Skeletal muscle tissue (tissue), 4 donors: ENCODE results near the gene DHX58. TPM values are rescaled to one million over a fixed set of nuclear protein-coding genes. Genes with fewer than 3 reads are reported as not detected.
"Not testable (repeated sequence)": the region's sequence is repeated elsewhere in the genome, so short reads cannot be mapped to it uniquely, and the experiment has no call there.

Source experiments
- H3K27ac ChIP-seq: one replicate; pipeline ENCODE4 v1.7.0; 2013; ENCODE audit warnings: mild to moderate bottlenecking, low read depth, low read length, inconsistent platforms
- H3K27me3 ChIP-seq, 3 donors: one replicate each; pipeline ENCODE4 v1.7.0; 2013; ENCODE audit warnings: low read length in 3 of 3; ENCODE audit not compliant: control insufficient read depth in 3 of 3, insufficient read depth in 3 of 3
- H3K36me3 ChIP-seq, 3 donors: one replicate each; pipeline ENCODE4 v1.7.0; 2013; ENCODE audit warnings: low read length in 3 of 3; ENCODE audit not compliant: control insufficient read depth in 3 of 3, insufficient read depth in 3 of 3
- H3K4me1 ChIP-seq, 3 donors: one replicate each; pipeline ENCODE4 v1.7.0; 2013; ENCODE audit warnings: low read length in 3 of 3, mild to moderate bottlenecking in 3 of 3; ENCODE audit not compliant: control insufficient read depth in 3 of 3, insufficient read depth in 3 of 3
- H3K4me3 ChIP-seq, 3 donors: one replicate each; pipeline ENCODE4 v1.7.0; 2013; ENCODE audit warnings: low read length in 3 of 3
- H3K9ac ChIP-seq, 3 donors: one replicate each; pipeline ENCODE4 v1.7.0; 2013; ENCODE audit warnings: low read length in 3 of 3, mild to moderate bottlenecking in 3 of 3, moderate library complexity in 2 of 3, low read depth in 1 of 3
- H3K9me3 ChIP-seq, 3 donors: one replicate each; pipeline ENCODE4 v1.7.0; 2013; ENCODE audit warnings: low read length in 3 of 3; ENCODE audit not compliant: control insufficient read depth in 3 of 3
- total RNA-seq: library from RNA; depleted of rRNA; stranded (reverse); fragments of >200 nt; gene quantifications from one replicate; pipeline ENCODE4 v1.2.3, GENCODE V29; 2014
- donor health status: Osteomylitis.

The DHX58 gene
- total RNA-seq, 1 donor from 2014 or later, result 3.7 TPM

- not testable (repeated sequence) for H3K9ac ChIP-seq, H3K9me3 ChIP-seq, H3K36me3 ChIP-seq, H3K27me3 ChIP-seq, H3K4me3 ChIP-seq
- Histone ChIP-seq H3K27ac (peak overlapping the region; percentile 93), H3K4me1 (peaks cover 60 to 75% (median 62%) of the 10 kb centered on the region in 3 donors)
Observed at GRCh38 chr17:42140690-42141089, 28.2 kb upstream of the DHX58 start.

GRCh38 chr17:42138749-42139492 lies 26.4 kb upstream of the DHX58 start:
- H3K9ac ChIP-seq, result peak overlapping the region in 2 of 3 donors; percentile 5 to 64
- H3K4me1 ChIP-seq, result peaks cover 65 to 86% (median 78%) of the 10 kb centered on the region in 3 donors
- H3K27me3 ChIP-seq, result no peaks in the 10 kb centered on the region
- no peak overlapping the region for H3K27ac ChIP-seq
- H3K9me3 ChIP-seq, result no peaks in the 10 kb centered on the region
- H3K4me3 ChIP-seq, result peak overlapping the region in 1 of 3 donors; percentile 22
- peaks cover 0 to 6% (median 2%) of the 10 kb centered on the region in 3 donors for H3K36me3 ChIP-seq

GRCh38 chr17:42136654-42137051 lies 24.1 kb upstream of the DHX58 start:
- Histone ChIP-seq H3K27me3 (no peaks in the 10 kb centered on the region), H3K4me1 (peaks cover 63 to 86% (median 82%) of the 10 kb centered on the region in 3 donors), H3K9me3 (no peaks in the 10 kb centered on the region), H3K4me3 (peak overlapping the region in 1 of 3 donors; percentile 46), H3K36me3 (peaks cover 0 to 6% (median 2%) of the 10 kb centered on the region in 3 donors), H3K9ac (no peak overlapping the region), H3K27ac (peak overlapping the region; percentile 43)

DNA sequence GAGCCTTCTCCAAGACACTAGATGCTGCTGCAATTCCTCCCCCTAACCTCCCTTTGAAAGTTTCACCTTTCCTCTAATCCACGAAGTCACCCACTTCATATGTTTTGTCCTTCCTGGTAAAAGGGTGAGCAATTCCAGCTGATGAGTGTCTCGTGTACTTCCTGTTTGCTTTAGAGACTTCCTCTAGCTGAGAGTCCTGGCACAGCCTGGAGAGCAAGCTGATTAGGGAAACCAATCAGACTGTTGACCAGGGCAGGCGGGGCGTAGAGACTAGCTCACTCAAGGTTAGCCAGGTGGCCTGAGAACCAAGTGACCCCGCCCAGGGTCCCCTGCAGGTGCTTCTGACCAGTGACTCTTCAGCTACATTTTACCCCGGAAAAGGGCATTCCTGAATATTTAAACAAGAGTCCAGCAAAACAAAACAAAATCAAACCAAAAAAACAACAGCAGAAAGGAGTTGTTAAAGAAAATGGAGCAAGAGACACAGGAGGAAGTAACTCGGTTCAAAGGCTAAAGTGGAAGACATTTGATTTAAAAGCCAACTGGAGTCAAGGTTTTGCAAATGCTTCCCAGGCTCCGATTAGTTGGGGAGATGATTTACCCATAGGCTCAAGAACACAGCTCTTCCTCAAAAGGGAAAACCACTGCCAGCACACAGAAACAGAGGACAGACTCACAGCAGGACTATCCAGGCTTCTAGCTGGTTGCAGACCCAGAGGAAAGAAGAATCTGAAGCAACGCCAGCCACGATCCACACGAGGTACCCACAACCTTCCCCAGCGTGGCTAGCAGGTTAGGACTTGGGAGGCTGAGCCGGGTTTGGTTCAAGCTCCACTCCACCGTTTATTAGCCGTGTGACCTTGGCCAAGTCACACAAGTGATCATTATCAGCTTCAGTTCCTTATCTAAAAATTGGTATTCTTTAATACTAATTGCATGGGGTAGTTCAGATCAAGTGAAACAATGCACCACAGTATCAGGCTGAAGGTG lies 23.4 kb upstream of the DHX58 start:
- Histone ChIP-seq H3K9ac (peak overlapping the region in 1 of 3 donors; percentile 59), H3K27me3 (no peaks in the 10 kb centered on the region), H3K27ac (peak overlapping the region; percentile 43), H3K4me1 (peaks cover 63 to 86% (median 82%) of the 10 kb centered on the region in 3 donors), H3K9me3 (no peaks in the 10 kb centered on the region), H3K36me3 (peaks cover 0 to 4% (median 2%) of the 10 kb centered on the region in 3 donors), H3K4me3 (peak overlapping the region in 1 of 3 donors; percentile 46)

GRCh38 chr17:42135151-42135550 lies 22.6 kb upstream of the DHX58 start:
- Histone ChIP-seq H3K9ac (no peak overlapping the region), H3K4me3 (no peak overlapping the region), H3K27me3 (no peaks in the 10 kb centered on the region), H3K36me3 (peaks cover 4 to 6% (median 5%) of the 10 kb centered on the region in 3 donors), H3K4me1 (peaks cover 69 to 88% (median 87%) of the 10 kb centered on the region in 3 donors), H3K27ac (peak overlapping the region; percentile 43), H3K9me3 (no peaks in the 10 kb centered on the region)

DNA sequence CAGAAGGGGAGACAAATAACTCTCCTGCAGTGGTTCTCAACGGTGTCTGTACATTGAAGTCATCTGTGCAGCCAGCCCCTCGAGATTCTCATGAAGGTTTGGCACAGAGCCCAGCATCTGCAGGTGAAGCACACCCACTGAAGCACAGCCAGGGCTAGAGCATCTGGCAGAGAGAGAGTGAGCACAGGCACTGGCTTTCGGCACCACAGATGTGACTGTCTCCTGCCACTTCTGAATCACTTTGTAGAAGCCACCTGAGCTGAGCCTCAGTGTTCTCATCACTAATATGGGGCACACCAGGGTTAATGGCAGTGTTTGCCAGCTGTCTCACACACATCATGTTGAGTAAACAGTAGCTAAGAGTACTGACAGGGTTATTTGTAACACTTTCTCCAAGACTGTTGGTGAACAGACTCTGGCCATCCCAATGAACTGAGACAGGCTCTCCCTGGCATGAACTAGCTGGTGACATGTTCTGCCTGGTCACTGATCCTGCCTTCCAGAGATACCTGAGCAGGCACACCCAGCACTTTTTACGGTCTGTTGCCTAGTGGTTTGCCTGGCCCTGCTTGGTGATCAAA lies 21.0 kb upstream of the DHX58 start:
- Histone ChIP-seq H3K36me3 (peaks cover 19 to 22% (median 19%) of the 10 kb centered on the region in 3 donors), H3K9me3 (no peaks in the 10 kb centered on the region), H3K9ac (peak overlapping the region; percentile 24 to 63 (median 59)), H3K4me1 (peaks cover 63 to 88% (median 88%) of the 10 kb centered on the region in 3 donors), H3K27ac (peak overlapping the region; percentile 74), H3K4me3 (peak overlapping the region in 1 of 3 donors; percentile 31), H3K27me3 (no peaks in the 10 kb centered on the region)

DNA sequence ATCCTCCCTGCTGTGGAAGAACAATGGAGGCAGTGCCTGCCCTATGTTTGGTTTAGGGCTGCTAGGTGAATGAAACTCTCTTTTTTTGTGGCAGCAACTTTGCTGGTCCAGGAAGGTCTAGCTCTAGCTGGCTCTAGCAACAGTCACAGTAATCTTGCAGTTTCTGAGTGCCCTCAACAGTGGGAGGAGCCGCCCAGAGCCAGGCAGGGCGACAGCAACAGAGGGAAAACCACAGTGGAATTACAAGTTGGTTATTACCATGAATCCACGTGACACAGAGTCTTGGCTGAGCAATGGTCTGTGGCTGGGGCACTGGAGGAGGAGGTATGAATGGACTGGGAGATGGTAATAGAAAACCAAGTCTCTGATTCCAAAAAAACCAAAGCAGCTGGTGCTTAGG lies 20.4 kb upstream of the DHX58 start:
- peak overlapping the region; percentile 74 for H3K27ac ChIP-seq
- H3K4me3 ChIP-seq, result peak overlapping the region; percentile 13 to 46 (median 18)
- H3K27me3 ChIP-seq, result no peaks in the 10 kb centered on the region
- H3K9ac ChIP-seq, result peak overlapping the region in 2 of 3 donors; percentile 59 to 63
- no peaks in the 10 kb centered on the region for H3K9me3 ChIP-seq
- peaks cover 25 to 28% (median 25%) of the 10 kb centered on the region in 3 donors for H3K36me3 ChIP-seq
- peaks cover 58 to 84% (median 83%) of the 10 kb centered on the region in 3 donors for H3K4me1 ChIP-seq

DNA sequence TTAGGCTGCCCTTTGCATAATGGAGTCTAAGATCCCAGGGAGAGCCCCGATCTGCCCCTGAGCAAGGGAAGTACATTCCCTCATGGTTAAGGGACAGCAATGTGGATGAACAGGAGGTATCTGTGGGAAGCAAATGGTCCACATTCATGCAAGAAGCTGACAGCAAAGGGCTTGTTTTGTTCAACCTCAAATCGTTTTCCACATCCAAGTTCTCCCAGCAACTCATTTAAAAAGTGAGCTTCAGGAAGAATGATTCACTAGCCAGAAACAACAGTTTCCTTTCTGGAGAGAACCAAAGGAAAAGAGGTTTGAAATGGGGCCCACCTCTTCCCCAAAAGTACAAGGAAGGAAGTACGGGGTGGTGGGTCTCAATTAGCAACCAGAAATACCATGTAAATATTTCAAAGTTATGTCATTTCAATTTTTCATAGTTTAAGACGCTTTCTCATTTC lies 19.5 kb upstream of the DHX58 start:
- Histone ChIP-seq H3K9me3 (no peaks in the 10 kb centered on the region), H3K36me3 (peaks cover 33 to 37% (median 34%) of the 10 kb centered on the region in 3 donors), H3K9ac (peak overlapping the region in 1 of 3 donors; percentile 63), H3K4me3 (no peak overlapping the region), H3K27me3 (no peaks in the 10 kb centered on the region), H3K27ac (peak overlapping the region; percentile 74), H3K4me1 (peaks cover 58 to 84% (median 82%) of the 10 kb centered on the region in 3 donors)

GRCh38 chr17:42131232-42131631 lies 18.7 kb upstream of the DHX58 start:
- Histone ChIP-seq H3K27ac (peak overlapping the region; percentile 74), H3K4me3 (no peak overlapping the region), H3K9ac (no peak overlapping the region), H3K27me3 (no peaks in the 10 kb centered on the region), H3K9me3 (no peaks in the 10 kb centered on the region), H3K36me3 (peaks cover 38 to 42% (median 40%) of the 10 kb centered on the region in 3 donors), H3K4me1 (peaks cover 52 to 77% (median 76%) of the 10 kb centered on the region in 3 donors)
